A549 (cell line): ENCODE results near the gene KAT6B.

Source experiments
- JUNB ChIP-seq: fragments of >200 bp; sonication (Bioruptor Twin); formaldehyde crosslinking; IDR thresholded peaks from 2 replicates; pipeline ENCODE4 v1.6.1; 2016
- MAFK ChIP-seq: fragments of 450-650 bp; IDR thresholded peaks from 2 replicates; pipeline ENCODE4 v1.6.1; 2014; ENCODE audit not compliant: partially characterized antibody

GRCh38 chr10:74797550-74797949, 28.9 kb upstream of the KAT6B start:
- TF ChIP-seq JUNB, result no peak
- no peak for TF ChIP-seq MAFK
